SU-DHL-6 (cell line): ENCODE data around the gene TTLL11.

Experiments
- H2AFZ ChIP-seq: fragments of 200-600 bp; sonication (generic); 2 replicates; pipeline ENCODE4 v1.6.1; 2014; ENCODE audit warnings: low read depth, mild to moderate bottlenecking, moderate library complexity, mixed read lengths, antibody characterized with exemption, low read length; ENCODE audit not compliant: severe bottlenecking
- H3F3A ChIP-seq: fragments of 200-600 bp; shearing (Covaris generic); 2 replicates; pipeline ENCODE4 v1.6.0; 2016; ENCODE audit warnings: antibody characterized with exemption, mild to moderate bottlenecking; ENCODE audit not compliant: insufficient read depth
- H3K27ac ChIP-seq: fragments of 200-600 bp; sonication (generic); 2 replicates; pipeline ENCODE4 v1.5.1; 2016; ENCODE audit warnings: low read depth, mild to moderate bottlenecking, low read length, moderate library complexity, mixed read lengths
- H3K27me3 ChIP-seq: fragments of 200-600 bp; sonication (generic), shearing (Covaris generic); 2 replicates; pipeline ENCODE4 v1.6.0; 2014; ENCODE audit warnings: mild to moderate bottlenecking, low read length
- H3K36me3 ChIP-seq: fragments of 200-600 bp; sonication (generic); 2 replicates; pipeline ENCODE4 v1.6.1; 2014; ENCODE audit warnings: mild to moderate bottlenecking, low read length, mixed read lengths
- H3K4me2 ChIP-seq: fragments of 300-600, 200-600 bp; shearing (Covaris generic), sonication (generic); 2 replicates; pipeline ENCODE4 v1.6.0; 2014; ENCODE audit warnings: low read length, low read depth, mild to moderate bottlenecking; ENCODE audit not compliant: poor library complexity, severe bottlenecking
- H3K4me3 ChIP-seq: fragments of 200-600 bp; sonication (generic); 2 replicates; pipeline ENCODE4 v1.5.1; 2014; ENCODE audit warnings: antibody characterized with exemption, low read length, mild to moderate bottlenecking, mixed read lengths; ENCODE audit not compliant: insufficient read depth, poor library complexity, severe bottlenecking
- H3K79me2 ChIP-seq: fragments of 200-600 bp; sonication (generic); 2 replicates; pipeline ENCODE4 v1.6.1; 2014; ENCODE audit warnings: mild to moderate bottlenecking, low read length, moderate library complexity; ENCODE audit not compliant: insufficient read depth
- H3K9ac ChIP-seq: fragments of 200-600 bp; sonication (generic); 2 replicates; pipeline ENCODE4 v1.7.0; 2014; ENCODE audit warnings: mild to moderate bottlenecking, low read length
- H3K9me2 ChIP-seq: fragments of 200-600 bp; sonication (generic); replicated peaks from 2 replicates; pipeline ENCODE4 v1.6.1; 2014; ENCODE audit warnings: low read length; ENCODE audit not compliant: insufficient read depth
- H3K9me3 ChIP-seq: fragments of 200-600 bp; sonication (generic); 2 replicates; pipeline ENCODE4 v1.6.1; 2014; ENCODE audit warnings: low read length, mixed read lengths; ENCODE audit not compliant: insufficient read depth
- H4K20me1 ChIP-seq: fragments of 200-600 bp; sonication (generic); 2 replicates; pipeline ENCODE4 v1.6.1; 2014; ENCODE audit warnings: low read depth, mild to moderate bottlenecking, antibody characterized with exemption, low read length, moderate library complexity, mixed read lengths
- EZH2phosphoT487 ChIP-seq: fragments of 200-600 bp; sonication (generic), shearing (Covaris generic); conservative IDR thresholded peaks from 2 replicates; pipeline ENCODE4 v1.6.1; 2018; ENCODE audit warnings: mild to moderate bottlenecking, antibody characterized with exemption, low read length, moderate library complexity, mixed read lengths
- TF ChIP-seq, protein P1 (sequence below): fragments of 200-600 bp; sonication (generic); IDR thresholded peaks from one replicate; pipeline ENCODE4 v1.5.1; 2017; ENCODE audit warnings: antibody characterized with exemption, mild to moderate bottlenecking, low read length, moderate library complexity; ENCODE audit not compliant: insufficient read depth, poor library complexity, severe bottlenecking

TTLL11 gene

GRCh38 chr9:121862371-121863332 is 230.5 kb downstream of the TTLL11 start:
- no peaks in the 10 kb centered on the region for H3K9me3 ChIP-seq
- H3K27ac ChIP-seq, result no peak overlapping the region
- TF ChIP-seq EZH2phosphoT487, result no peak
- TF ChIP-seq, protein P1, sequence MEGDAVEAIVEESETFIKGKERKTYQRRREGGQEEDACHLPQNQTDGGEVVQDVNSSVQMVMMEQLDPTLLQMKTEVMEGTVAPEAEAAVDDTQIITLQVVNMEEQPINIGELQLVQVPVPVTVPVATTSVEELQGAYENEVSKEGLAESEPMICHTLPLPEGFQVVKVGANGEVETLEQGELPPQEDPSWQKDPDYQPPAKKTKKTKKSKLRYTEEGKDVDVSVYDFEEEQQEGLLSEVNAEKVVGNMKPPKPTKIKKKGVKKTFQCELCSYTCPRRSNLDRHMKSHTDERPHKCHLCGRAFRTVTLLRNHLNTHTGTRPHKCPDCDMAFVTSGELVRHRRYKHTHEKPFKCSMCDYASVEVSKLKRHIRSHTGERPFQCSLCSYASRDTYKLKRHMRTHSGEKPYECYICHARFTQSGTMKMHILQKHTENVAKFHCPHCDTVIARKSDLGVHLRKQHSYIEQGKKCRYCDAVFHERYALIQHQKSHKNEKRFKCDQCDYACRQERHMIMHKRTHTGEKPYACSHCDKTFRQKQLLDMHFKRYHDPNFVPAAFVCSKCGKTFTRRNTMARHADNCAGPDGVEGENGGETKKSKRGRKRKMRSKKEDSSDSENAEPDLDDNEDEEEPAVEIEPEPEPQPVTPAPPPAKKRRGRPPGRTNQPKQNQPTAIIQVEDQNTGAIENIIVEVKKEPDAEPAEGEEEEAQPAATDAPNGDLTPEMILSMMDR, result no peak

GRCh38 chr9:121861501-121862180 is 231.5 kb downstream of the TTLL11 start:
- H3K27ac ChIP-seq, result no peak overlapping the region
- TF ChIP-seq, protein P1, result no peak
- no peak for TF ChIP-seq EZH2phosphoT487
- H3K36me3 ChIP-seq, result no peaks in the 10 kb centered on the region

More at GRCh38 chr9:121862371-121863332, 230.5 kb downstream of the TTLL11 start:
- Histone ChIP-seq H3K27me3 (no peaks in the 10 kb centered on the region), H3K4me2 (no peak overlapping the region), H3K36me3 (no peaks in the 10 kb centered on the region), H3F3A (no peaks in the 10 kb centered on the region), H2AFZ (no peak overlapping the region), H3K9ac (no peak overlapping the region), H3K4me3 (no peak overlapping the region), H3K79me2 (no peaks in the 10 kb centered on the region), H3K9me2 (no peaks in the 10 kb centered on the region), H4K20me1 (no peaks in the 10 kb centered on the region)

GRCh38 chr9:121860744-121861143 is 232.4 kb downstream of the TTLL11 start:
- Histone ChIP-seq H3K27me3 (no peaks in the 10 kb centered on the region), H3K9me2 (no peaks in the 10 kb centered on the region), H3K27ac (no peak overlapping the region), H3F3A (no peaks in the 10 kb centered on the region), H3K9me3 (no peaks in the 10 kb centered on the region), H3K4me3 (no peak overlapping the region), H4K20me1 (no peaks in the 10 kb centered on the region), H3K36me3 (no peaks in the 10 kb centered on the region), H3K9ac (no peak overlapping the region), H2AFZ (no peak overlapping the region), H3K79me2 (no peaks in the 10 kb centered on the region), H3K4me2 (no peak overlapping the region)
- TF ChIP-seq, protein P1, result no peak
- no peak for TF ChIP-seq EZH2phosphoT487

More at GRCh38 chr9:121861501-121862180, 231.5 kb downstream of the TTLL11 start:
- Histone ChIP-seq H3K79me2 (no peaks in the 10 kb centered on the region), H3K9ac (no peak overlapping the region), H3K9me2 (no peaks in the 10 kb centered on the region), H3K27me3 (no peaks in the 10 kb centered on the region), H3K4me3 (no peak overlapping the region), H4K20me1 (no peaks in the 10 kb centered on the region), H3K9me3 (no peaks in the 10 kb centered on the region), H2AFZ (no peak overlapping the region), H3K4me2 (no peak overlapping the region), H3F3A (no peaks in the 10 kb centered on the region)
